CD4-positive, alpha-beta T cell treated with Interleukin-17A for 4 hours (primary cell): ENCODE measurements around the gene DNLZ.
"Not testable (repeated sequence)": the region's sequence is repeated elsewhere in the genome, so short reads cannot be mapped to it uniquely, and the experiment has no call there.

ENCODE experiments used
- DNase-seq: peaks from one replicate; pipeline ENCODE4 v3.0.0-alpha.2; 2020; ENCODE audit warnings: mixed read lengths

DNLZ gene

DNA sequence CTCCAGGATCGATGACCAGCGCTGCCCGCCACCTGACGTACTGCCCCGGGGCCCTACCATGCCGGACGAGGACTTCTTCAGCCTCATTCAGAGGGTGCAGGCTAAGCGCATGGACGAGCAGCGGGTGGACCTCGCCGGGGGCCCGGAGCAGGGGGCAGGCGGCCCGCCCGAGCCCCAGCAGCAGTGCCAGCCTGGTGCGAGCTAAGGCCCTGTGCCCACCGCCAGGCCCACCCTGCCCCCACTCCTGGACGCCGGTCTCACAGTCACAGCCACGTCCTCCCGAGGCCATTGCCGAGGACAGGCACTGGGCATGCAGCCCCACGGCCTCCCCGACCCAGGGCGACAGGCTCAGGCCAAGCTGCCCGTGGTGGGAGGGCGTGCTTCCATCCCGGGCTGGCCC lies 5.5 kb downstream of the DNLZ start:
- DNase-seq, result no peak

DNA sequence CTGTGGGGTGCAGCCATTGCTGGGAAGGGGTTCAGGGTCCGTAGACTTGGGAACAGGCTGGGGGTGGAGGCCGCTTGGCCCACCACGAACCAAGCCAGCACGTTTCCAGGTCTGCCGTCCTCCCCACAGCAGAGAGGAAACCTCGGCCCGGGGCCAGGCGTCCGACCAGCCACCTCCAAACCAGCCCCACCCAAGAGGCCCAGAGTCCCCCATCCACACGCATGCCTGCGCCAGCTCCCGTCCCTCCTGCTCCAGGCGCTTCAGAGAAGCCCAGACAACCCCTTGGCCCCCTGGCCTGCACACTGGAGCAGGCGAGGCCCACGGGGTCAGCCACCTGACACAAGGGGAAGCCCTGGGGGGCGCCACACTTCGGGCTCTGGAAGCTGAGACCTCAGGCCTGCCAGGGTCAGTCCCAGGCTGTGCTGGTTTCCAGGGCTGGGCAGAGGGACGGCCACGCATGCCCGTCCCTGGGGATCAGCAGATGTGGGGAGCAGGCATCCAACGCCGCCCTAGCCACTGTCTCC lies 6.3 kb downstream of the DNLZ start:
- DNase-seq, result no peak

DNA sequence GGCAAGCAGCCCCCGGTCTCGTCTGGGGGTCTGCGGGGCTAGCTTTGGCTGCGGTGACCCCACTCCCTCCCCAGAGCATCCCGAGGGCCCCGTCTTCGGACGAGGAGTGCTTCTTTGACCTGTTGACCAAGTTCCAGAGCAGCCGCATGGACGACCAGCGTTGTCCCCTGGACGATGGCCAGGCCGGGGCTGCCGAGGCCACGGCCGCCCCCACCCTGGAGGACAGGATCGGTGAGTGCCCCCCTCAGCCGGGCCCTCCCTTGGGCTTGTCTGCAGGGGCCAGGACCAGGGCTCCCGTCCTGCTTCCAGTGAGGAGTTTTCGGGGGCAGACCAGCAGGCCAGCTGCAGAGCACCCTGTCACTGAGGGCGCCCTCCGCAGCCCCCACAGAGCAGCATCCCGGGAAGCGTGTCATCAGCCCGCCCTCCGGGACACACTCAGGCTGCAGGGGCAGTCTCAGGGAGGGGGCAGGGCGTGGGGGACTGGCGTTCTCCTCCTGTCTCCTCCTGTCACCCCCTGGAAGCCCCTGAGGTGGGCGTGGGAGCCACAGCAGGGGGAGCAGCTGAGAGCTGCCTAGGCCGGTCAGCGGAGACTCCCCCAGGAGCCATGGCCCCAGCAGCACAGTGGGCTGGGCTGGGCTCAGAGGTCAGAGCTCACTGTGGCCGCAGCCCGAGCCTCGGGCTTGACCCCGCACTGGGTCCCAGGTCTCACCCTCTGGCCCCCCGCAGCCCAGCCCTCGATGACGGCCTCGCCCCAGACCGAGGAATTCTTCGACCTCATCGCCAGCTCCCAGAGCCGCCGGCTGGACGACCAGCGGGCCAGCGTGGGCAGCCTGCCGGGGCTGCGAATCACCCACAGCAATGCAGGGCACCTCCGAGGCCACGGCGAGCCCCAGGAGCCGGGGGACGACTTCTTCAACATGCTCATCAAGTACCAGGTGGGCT lies 7.7 kb downstream of the DNLZ start:
- no peak for DNase-seq

DNA sequence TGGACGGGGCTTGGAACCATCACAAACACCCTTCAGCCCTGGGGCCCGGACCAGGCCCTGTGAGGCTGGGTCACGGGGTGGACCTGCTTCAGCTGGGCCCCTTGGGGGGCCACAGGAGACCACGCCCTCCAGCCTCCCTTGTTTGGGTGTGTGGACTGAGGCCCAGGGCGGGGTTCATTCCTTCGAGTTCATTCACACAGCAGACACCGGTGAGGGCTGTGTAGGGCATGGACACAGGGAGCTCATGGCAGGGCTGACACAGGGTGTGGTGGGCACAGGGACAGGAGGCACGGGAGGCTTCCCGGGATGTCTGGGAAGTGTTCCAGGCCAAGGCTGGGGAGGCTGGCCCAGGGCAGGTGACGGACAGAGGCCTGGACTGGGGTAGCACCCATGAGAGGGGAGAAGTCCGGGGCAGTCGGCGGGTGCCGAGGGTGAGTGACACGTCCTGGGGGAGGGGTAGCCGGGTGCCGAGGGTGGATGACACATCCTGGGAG lies 8.9 kb downstream of the DNLZ start:
- no peak for DNase-seq

DNA sequence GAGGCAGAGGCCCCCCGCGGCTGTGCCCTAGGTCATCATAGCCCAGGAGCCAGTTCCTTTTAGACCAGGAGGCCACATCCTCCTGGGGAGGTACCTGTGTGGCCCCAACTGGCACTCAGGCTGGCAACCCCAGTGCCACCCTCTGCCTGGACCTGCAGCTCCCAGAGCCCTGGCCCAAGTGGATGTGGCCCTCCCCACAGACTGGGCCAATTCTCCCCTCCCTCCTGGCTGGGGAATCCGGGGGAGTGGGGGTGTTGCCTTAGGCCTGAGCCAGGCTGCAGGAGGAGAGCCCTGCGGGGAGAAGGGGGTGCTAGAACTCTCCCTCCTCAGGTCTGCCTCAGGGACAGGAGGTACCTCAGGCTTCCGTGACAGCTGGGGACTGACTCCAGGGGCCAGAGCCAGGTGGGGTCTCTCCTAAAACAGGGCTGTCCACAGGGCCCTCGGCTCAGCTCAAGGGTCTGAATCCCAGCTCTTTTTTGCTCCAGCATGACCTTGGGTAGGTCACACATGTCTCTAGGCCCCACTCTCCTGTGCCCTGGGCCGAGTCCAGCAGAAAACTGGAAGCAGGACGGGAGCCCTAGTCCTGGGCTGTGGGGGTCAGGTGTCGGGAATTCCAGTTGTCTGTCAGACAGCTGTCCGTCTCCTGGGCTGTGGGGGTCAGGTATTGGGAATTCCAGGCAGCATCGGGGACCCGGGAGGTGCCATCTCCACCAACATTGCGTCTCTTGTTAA lies 9.6 kb downstream of the DNLZ start:
- DNase-seq, result no peak

DNA sequence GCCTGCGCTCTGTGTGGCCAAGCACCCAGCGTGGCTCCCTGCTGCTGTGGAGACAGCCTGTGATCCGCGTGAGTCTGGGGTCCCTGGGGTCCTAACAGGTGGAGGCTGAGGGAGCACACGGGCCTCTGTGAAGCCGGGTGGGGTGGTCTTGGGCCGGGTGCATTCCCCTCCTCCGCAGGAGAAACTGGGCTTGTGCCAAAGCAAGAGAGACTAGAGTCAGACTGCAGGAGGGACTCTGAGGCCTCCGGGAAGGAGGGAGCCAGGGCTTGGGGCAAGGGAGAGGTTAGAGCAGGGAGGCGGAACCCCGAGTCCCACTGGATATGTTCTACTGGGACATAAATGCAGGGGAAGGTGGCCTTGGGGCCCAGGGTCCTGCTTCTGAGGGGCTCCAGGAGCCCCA lies 10.5 kb downstream of the DNLZ start:
- no peak for DNase-seq

DNA sequence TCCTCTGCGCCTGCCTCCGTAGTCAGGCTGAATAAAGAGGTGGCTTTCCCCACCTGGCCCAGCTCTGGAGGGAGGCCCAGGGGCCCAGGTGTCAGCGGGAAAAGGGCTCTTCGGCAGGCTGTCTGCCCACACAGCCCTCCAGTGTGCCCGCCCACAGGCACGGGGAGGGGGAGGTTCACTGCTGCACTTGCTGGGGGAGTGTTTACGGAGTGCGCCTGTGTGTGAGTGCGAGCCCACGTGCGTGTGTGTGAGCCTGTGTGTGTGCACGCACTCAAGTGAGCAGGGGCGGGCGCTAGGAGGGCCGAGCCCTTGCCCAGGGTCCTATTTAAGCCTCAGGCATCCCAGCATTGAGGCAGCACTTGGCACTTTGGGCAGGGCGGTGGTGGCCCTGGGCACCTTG lies 10.9 kb downstream of the DNLZ start:
- no peak for DNase-seq

DNA sequence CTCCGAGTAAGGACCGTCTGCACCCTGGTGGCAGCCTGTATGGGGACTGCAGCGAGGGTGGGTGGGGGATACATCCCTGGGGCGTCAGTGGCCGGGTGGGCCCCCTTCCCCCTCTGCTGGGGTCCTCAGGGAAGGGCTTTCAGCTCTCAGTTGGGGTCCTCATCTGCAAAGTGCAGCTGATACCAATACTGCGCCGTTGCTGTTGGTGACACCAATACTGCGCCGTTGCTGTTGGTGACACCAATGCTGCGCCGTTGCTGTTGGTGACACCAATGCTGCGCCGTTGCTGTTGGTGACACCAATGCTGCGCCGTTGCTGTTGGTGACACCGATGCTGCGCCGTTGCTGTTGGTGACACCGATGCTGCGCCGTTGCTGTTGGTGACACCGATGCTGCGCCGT lies 11.7 kb downstream of the DNLZ start:
- not testable (repeated sequence) for DNase-seq

DNA sequence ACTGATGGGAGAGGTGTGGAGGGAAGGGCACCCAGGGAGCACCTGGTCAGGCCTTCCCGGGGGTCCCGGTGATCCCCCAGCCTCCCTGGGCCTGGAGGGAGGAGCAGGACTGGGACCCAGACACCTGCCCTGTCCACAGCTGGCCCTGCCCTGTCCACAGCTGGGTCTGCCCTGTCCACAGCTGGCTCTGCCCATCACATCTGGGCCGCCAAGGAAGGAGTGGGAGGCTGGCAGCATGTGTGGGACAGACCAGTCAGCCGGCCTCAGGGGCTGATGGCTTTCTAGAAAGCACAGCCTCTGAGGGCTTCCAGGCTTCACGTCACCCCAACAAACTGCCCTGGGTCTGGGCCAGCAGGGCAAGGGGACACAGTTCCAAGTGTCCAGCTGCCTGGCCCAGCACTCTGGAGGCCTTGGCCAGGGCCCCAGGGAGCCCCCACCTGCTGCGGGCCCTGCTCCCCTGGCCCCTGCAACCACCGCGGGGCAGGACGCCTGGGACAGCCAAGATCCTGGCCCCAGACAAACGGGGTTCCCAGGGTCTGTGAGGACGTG lies 12.2 kb downstream of the DNLZ start:
- no peak for DNase-seq

DNA sequence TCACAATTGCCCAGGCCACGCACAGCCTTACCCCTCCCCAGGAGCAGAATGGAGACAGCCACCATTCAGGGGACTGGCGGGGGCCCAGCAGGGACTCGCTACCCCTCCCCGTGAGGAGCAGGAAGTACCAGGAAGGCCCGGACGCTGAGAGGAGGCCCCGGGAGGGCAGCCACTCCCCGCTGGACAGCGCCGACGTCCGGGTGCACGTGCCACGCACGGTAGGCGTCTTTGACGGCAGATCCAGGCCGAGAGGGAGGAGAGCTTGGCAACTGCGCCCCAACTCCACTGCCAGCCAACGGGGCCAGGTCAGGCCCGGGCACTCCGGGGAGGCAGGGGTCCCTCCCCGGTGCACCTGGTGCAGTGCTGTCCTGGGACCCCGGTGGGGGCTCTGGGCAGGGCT lies 14.0 kb downstream of the DNLZ start:
- DNase-seq, result no peak

DNA sequence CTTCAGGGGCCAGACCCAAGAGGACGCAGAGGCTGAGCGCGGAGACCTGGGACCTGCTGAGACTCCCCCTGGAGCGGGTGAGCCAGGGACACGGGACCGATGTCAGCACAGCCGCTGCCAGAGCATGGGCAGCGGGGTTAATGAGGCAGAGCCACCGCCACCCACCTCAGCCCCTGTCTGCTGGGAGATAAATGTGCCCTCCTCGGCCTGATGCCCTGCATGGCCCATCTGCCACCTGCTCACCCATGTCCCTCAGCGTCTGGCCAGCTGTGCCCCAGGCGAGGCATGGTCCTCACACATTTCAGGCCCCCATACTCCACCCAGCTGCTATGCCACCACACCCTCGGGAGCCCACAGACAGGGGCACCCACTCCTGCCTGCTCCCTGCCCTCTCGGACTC lies 14.9 kb downstream of the DNLZ start:
- DNase-seq, result no peak

DNA sequence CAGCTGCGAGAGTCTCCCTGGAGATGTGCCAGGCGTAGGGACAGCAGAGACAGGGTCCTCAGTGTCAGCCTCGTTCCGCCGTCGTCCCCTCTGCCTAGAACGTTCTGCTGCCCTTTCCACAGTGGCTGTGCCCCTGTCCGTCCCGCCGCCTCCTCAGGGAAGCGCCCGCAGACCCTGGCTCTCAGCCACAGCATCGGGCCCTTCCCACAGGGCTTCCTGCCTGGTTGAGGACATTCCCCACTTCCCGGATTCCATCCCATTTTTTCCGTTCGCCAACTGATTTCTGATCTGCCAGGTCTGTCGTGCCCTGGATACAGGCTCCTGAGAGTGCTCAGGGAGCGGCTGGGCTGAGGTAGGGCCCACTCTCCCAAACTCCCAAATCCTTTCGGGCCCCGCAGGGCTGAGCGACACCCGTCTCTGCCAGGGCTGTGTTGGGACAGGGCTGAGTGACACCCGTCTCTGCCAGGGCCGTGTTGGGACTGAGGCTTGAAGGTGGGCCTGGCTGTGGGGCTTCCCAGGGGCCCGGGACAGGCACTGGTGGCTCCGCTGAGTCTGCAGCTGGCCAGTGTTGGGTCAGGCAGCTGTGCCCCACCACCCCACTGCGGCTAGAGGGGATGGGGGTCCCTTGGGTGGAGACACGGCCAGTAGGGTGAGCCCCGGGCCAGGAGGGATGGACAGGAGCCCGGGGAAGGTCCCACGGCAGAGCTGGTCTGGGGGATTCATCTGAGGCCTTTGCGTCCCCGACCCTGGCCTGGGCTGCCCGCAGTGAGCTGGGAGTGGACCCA lies 15.9 kb downstream of the DNLZ start:
- no peak for DNase-seq

DNA sequence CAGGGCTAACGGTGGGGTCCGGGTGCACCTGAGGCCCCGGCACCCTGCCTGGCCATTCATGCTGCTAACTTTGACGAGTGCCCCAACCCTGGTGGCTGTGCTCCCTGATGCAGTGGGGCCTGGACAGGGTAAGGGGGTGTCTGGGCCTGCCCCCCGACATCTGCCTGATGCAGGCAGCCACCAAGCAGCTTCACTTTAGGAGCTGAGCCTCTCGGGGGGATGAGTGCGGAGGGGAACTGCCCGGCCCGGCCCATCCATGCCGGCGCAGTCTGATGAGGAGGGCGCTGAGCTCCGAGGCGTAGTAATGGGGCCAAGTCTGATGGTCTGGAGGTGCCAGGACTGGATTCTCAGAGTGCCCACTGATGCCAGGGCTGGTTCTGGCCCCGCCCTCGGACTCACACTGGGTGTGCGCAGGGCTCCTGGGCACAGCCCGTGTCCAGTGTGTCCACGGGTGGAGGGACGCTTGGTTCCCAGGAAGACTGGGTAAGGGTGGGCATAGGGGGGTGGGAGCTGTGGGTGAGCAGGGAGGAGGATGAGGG lies 16.5 kb downstream of the DNLZ start:
- no peak for DNase-seq

DNA sequence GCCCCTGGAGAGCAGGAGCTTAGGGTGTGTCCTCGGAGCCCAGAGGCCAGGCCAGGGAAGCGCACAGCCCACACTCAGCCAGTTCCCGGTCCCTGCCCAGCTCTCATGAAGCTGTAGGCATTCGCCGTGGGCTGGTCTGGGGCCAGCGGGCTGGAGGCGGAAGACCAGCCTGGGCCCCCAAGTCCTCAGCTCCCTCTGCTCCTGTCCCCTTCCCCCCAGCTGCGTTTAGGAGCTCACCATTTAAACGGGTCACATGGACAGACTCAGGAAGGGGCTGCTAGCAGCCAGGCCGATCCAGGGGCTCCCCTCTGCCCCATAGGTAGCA lies 17.4 kb downstream of the DNLZ start:
- DNase-seq, result no peak

DNA sequence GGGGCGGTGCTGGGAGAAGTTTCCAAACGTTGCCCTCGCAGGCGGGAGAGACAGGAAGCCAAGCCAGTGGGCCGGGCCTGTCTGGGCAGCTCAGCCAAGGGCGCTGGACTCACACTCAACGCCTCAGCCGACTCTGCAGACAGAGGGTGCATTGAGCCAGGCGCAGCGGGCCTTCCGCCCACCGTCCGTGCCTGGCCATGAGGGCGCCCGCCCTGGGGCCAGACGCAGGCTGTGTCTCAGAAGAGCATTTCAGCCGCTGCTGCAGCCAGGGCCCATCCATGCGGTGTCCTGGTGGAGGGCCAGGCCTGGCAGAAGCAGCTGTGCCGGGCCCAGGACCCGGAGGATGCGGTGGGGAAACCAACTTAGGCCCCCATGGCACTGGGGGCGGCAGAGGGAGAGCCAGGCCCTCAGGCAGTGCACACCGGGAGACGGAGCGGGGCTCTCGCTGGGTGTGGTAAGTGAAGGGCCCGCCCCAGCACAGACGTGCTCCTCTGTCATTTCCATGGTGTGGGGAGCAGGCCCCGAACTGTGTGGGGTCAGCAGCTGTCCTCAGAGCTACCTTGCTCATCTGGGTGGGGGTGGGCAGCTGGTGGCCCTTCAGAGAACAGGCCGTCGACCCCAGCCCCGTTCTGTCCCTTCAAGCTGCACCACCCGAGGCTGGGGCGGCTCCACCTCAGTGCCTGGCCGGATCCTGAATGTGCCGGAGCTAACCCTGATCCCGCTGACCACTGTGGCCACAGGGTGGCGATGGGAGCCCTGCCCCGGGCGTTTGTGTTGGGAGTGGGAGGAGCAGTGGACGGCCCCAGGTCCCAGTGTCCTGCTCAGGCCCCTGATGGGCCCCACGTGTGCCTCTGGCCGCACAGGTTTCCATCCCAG lies 18.0 kb downstream of the DNLZ start:
- DNase-seq, result no peak

DNA sequence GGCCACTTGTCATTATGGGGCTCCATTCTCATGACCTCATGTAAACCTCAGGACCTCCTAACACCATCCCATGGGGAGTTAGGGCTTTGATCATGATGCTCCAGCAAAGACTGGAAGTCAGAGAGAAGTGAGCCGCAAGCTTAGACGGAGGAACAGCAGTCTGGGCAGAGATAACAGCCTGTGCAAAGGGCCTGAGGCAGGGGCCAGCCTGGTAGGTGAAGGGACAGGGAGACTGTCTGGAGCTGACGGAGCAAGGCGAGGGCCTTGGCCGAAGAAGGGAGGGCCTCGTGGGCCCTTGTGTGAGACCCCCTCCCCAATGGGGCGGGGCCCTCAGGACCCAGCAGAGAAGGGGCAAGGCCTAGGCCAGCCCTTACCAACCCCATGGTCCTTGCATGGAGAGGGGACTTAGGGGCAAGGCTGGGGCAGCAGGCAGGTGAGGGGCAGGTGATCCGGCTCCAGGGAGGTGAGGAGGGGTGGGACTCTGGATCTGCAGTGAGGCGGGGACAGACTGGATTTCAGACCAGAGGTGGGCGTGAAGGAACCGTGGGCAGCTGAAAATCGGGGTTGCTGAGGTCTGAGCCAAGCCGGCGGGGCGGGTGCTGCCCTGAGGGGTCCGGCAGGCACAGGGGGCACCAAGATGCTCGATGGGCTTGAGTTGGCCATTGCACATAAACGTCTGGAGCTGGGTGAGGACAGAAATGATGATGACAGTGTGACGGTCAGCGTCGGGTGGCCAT lies 18.8 kb downstream of the DNLZ start:
- DNase-seq, result no peak

DNA sequence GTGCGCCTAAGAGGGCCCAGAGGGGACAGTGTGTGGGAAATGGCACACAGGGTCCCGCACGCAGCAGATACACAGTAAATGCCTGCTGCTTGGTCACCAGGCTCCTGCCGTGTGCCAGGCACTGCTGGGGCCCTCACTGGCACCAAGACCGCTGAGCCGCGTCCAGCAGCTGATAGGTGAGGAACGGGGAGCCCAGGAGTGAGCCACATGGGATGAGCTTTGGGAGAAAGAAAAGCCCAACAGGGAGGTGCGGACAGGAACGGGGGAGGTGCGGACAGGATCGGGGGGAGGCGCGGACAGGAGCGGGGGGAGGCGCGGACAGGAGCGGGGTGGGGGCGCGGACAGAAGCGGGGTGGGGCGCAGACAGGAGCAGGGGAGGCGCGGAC lies 19.7 kb downstream of the DNLZ start:
- DNase-seq, result no peak

DNA sequence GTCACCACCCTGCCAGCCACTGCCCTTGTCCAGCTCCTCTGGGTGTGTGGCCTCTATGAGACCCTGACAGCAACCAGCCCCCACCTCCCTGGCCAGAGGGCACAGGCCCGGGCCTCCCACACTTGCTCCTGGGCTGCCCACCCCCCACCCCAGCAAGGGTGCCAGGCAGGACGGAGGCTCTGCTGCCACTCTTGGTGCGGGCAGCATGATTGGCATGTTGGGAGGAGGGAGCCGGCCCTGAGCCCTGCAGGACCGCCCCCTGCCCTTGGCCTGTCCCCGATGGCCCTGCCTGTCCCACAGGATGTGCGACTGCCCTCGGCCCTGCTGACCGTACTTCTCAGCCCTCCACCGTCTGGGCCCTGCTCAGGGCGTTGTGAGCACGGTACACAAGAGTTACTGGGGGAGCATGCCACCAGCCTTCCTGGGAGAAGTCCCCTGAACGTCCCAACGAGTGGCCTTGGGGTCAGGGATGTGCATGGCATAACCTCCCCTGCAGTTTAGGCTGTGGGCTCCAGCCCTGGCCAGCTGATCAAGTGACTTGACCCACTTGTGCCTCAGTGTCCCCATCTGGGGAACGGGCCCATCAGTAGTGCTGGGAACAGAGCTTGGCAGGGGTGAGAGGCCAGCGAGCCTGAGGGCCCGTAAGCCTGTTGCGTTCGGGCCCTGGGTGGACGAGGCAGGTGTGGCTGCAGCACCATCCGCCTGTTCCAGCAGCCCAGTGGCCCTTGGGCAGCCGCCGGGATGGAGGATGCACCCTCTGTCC lies 20.2 kb downstream of the DNLZ start:
- DNase-seq, result no peak

DNA sequence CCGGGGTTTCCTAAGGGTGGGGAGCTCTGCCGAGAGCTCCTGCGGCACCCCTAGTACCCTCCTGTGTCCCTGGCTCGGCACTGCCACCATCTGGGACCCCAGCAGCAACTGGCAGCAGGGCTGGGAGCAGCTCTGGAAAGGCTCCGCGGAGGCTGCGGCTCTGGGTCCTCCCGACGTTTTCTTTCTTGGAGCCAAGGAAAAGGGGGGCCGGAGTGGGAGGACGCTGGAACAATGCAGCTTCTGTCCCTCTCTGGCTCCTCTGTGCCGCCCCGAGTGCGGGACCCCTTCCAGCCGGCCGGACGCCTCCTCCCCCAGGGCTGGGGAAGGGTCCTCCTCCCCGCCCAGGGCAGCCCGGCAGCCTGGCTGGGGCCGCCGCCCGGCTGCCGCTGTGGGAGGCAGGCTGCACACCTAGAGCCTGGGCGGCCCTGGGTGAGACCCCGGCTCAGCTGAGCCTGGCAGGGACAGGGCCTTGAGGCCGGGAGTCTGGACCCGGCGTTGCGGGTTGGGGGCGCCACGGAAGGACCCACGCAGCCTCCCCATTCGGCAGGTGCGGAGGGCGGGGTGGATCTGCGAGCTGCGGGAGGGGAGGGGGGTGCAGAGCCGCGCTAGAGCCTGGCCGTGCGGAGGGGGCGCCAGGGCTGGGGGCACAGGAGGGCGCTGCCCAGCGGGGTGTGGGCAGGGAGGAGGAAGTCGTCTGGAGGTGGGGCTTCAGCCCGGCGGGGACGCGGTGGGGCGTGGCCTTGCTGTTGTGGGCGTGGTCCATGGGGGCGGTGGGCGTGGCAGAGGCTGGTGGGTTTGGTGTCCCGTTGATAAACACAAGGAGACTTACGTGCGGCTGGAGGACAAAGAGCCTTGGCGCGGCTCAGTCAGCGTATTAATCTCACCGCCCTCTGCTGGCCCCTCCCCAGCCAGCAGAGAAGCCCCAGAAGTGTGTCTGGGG lies 21.1 kb downstream of the DNLZ start:
- DNase-seq, result peak; percentile 58
